Measurements from ENCODE around the gene SP2. TPM values are rescaled to one million over a fixed set of nuclear protein-coding genes. Genes with fewer than 3 reads are reported as not detected.

SP2 gene
- total and polyA plus RNA-seq, 2 of the 13 experiments (the other 11 are each of a cell fraction or from before 2014, with no cell fraction given): 1.4 to 4.8 TPM

DNA sequence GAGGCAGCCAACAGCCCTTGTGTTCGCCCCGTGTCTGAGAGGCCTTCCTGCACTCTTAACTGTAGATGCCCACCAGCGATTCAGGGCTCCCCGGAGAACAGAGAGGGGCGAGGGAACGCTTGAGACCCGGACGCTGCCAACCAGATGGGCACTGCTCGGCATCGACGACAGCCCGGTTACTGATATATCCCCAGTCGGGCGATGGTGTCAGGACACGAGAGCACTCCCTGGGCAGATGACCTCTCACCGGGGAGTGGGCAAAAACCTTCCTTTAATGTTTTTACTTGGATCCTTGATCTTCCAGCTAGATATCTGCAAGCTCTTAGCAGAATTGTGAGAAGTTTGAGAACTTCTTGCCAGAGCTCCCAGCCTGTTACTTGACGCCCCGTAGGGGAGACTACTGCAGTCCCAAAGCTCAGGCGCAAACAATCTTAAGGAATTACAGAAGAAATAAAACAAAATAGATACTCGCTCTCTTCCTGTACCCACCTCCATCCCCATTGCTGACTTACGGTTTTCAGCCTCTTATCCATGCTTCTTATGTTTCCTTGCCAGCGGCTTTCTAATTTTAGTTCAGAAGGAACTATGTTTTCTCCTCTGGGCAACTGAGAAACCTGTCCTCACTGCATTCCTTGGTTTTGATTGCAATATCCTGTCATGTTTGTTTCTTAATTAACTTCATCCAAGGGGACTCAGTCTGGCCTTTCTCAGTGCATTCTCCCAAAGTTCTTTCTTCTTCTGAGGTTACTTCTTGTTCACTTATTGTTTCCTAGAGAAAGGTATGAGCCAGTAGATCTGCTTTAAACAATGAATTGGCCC, 845 bp downstream of the SP2 start (continued):
- TF ChIP-seq HNF1A (IDR thresholded peaks at IDR 0.05; ENCODE audit: low read depth) (no peak), HNF1A (CRISPR knock-in tag; IDR thresholded peaks at IDR 0.05; ENCODE audit: borderline replicate concordance) (no peak), ZC3H4 (CRISPR knock-in tag; IDR thresholded peaks at IDR 0.05; ENCODE audit: borderline replicate concordance) (no peak), ARHGAP35 (CRISPR knock-in tag; IDR thresholded peaks at IDR 0.05; ENCODE audit: borderline replicate concordance) (no peak; the same call in 1 of the 2 replicates), HNF4A (CRISPR knock-in tag; IDR thresholded peaks at IDR 0.05) (0 out of 2 replicates have a peak, but pooled peaks have one; percentile 5), ZNF329 (CRISPR knock-in tag; IDR thresholded peaks at IDR 0.05; ENCODE audit: low read depth) (0 out of 2 replicates have a peak, but pooled peaks have one; percentile 40), MAF1 (CRISPR knock-in tag; IDR thresholded peaks at IDR 0.05; ENCODE audit: borderline replicate concordance) (peak; percentile 58; the same call in 1 of the 2 replicates), RXRA (CRISPR knock-in tag; IDR thresholded peaks at IDR 0.05) (peak; percentile 44; the same call in 1 of the 2 replicates), GATA4 (IDR thresholded peaks at IDR 0.05; ENCODE audit: borderline replicate concordance, low read depth) (no peak), ZNF567 (CRISPR knock-in tag; IDR thresholded peaks at IDR 0.05; ENCODE audit: borderline replicate concordance) (no peak)
- TF ChIP-seq, protein P1, sequence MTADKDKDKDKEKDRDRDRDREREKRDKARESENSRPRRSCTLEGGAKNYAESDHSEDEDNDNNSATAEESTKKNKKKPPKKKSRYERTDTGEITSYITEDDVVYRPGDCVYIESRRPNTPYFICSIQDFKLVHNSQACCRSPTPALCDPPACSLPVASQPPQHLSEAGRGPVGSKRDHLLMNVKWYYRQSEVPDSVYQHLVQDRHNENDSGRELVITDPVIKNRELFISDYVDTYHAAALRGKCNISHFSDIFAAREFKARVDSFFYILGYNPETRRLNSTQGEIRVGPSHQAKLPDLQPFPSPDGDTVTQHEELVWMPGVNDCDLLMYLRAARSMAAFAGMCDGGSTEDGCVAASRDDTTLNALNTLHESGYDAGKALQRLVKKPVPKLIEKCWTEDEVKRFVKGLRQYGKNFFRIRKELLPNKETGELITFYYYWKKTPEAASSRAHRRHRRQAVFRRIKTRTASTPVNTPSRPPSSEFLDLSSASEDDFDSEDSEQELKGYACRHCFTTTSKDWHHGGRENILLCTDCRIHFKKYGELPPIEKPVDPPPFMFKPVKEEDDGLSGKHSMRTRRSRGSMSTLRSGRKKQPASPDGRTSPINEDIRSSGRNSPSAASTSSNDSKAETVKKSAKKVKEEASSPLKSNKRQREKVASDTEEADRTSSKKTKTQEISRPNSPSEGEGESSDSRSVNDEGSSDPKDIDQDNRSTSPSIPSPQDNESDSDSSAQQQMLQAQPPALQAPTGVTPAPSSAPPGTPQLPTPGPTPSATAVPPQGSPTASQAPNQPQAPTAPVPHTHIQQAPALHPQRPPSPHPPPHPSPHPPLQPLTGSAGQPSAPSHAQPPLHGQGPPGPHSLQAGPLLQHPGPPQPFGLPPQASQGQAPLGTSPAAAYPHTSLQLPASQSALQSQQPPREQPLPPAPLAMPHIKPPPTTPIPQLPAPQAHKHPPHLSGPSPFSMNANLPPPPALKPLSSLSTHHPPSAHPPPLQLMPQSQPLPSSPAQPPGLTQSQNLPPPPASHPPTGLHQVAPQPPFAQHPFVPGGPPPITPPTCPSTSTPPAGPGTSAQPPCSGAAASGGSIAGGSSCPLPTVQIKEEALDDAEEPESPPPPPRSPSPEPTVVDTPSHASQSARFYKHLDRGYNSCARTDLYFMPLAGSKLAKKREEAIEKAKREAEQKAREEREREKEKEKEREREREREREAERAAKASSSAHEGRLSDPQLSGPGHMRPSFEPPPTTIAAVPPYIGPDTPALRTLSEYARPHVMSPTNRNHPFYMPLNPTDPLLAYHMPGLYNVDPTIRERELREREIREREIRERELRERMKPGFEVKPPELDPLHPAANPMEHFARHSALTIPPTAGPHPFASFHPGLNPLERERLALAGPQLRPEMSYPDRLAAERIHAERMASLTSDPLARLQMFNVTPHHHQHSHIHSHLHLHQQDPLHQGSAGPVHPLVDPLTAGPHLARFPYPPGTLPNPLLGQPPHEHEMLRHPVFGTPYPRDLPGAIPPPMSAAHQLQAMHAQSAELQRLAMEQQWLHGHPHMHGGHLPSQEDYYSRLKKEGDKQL (CRISPR knock-in tag; IDR thresholded peaks at IDR 0.05; ENCODE audit: low read depth): no peak
- TF ChIP-seq, protein P2, sequence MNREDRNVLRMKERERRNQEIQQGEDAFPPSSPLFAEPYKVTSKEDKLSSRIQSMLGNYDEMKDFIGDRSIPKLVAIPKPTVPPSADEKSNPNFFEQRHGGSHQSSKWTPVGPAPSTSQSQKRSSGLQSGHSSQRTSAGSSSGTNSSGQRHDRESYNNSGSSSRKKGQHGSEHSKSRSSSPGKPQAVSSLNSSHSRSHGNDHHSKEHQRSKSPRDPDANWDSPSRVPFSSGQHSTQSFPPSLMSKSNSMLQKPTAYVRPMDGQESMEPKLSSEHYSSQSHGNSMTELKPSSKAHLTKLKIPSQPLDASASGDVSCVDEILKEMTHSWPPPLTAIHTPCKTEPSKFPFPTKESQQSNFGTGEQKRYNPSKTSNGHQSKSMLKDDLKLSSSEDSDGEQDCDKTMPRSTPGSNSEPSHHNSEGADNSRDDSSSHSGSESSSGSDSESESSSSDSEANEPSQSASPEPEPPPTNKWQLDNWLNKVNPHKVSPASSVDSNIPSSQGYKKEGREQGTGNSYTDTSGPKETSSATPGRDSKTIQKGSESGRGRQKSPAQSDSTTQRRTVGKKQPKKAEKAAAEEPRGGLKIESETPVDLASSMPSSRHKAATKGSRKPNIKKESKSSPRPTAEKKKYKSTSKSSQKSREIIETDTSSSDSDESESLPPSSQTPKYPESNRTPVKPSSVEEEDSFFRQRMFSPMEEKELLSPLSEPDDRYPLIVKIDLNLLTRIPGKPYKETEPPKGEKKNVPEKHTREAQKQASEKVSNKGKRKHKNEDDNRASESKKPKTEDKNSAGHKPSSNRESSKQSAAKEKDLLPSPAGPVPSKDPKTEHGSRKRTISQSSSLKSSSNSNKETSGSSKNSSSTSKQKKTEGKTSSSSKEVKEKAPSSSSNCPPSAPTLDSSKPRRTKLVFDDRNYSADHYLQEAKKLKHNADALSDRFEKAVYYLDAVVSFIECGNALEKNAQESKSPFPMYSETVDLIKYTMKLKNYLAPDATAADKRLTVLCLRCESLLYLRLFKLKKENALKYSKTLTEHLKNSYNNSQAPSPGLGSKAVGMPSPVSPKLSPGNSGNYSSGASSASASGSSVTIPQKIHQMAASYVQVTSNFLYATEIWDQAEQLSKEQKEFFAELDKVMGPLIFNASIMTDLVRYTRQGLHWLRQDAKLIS (CRISPR knock-in tag; IDR thresholded peaks at IDR 0.05): no peak
- TF ChIP-seq, protein P3, sequence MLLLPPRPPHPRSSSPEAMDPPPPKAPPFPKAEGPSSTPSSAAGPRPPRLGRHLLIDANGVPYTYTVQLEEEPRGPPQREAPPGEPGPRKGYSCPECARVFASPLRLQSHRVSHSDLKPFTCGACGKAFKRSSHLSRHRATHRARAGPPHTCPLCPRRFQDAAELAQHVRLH (CRISPR knock-in tag; IDR thresholded peaks at IDR 0.05; ENCODE audit: borderline replicate concordance, low read depth): no peak

All from HepG2 (cell line).